SHP77 (cell line): ENCODE results near the gene RALBP1.
"Not testable (repeated sequence)": the region's sequence is repeated elsewhere in the genome, so short reads cannot be mapped to it uniquely, and the experiment has no call there.

Experiments used
- DNase-seq, 2 experiments: peaks; one replicate each; lab custom pipeline; 2025; lab: John Stamatoyannopoulos, UW

Gene RALBP1

DNA sequence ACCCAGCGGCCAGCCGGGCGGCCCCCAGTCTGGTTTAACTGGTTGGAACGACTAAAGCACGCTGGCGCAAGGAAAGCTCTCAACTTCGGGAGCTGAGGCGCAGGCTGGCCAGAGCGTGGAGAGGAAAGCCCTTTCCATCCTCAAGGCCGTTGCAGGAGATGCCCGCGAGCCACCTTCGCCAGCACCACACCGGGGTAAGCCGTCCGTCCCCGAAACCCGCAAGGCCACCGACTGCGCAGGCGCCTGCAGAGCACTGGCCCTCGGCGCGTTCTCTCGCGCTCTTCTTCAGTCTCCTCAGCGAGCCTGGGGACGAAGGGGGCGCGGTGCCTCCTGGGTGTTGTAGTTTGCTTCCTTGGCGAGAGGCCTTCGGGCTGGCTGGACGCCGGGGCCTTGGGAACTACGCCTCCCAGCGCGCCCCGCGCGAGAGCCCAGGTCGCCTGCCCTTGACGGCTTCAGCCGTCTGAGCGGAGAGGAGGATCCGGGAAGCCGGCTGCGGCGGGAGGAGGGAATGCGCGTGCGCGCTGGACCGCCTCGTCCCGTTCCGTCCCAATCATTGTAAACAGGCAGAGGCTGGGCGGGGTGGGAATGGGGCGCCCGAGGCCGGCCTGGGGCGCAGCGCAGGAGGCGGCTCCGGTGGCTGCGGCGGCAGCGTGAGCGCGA, at the start of gene RALBP1:
RALBP1 (plus strand) TSS at position 531 of the 660 bp plus-strand sequence. CDS start 37,533 bp downstream, outside the sequence.
- peak; percentile 98 for DNase-seq

- no peak for DNase-seq
These were observed 48.6 kb upstream of the RALBP1 start for GRCh38 chr18:9426753-9427152.

DNA sequence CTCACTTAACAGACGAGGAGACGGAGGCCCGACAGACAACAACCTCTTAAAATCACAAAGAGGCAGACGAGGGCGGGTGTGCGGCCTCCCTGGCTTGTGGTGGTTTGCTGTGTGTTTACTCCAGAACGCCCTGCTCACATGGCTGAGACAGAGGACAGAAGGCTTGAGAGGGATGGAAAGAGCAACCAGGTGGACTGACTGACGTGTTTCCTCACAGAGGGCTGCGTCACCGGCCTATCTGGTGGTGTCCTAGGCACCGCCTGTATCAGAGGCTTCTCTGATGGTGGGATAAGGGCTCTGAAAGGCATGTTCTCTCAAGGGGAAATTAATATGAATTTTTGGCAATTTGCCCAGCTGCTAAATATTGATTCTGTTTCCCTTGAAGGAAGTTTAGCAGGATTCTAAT, 47.0 kb upstream of the RALBP1 start:
- DNase-seq = peak; percentile 52 to 72

DNA sequence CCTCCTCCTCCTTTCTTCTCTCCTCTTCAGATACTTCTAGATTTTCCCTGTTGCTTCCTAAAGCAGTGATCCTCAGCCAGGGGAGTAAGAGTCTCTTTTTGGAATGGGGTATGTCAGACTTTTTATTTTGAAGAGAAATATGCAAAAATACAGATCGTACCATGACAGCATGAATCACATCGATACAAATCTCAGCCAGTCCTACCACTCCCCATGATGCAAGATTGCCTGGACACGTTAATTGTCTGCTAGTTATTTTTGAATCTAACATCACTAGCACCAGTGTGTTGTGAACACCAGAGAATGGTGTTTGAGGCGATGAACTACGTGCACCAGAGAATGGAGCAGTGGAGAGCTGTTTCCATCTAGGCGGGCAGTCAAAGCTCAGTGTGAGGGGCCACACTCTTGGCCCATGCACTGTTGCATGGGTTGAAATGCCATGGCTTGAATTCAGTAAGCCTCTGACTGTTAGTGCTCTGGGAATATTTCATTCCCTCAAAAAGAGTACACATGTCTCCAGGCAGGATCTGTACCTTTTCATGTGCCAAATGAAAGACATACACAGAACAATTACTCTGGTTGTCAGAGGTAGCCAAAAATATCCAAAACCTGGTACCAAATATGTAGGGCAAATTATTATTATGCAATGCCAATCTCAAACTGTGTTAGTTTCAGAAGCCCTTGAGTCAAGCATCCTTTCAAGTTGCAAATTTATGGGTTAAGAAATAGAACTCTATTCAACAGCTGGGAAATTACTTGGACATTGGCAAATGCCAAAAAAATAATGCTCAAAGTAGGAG, 46.3 kb upstream of the RALBP1 start:
- DNase-seq = no peak

- no peak for DNase-seq
These were observed 45.7 kb upstream of the RALBP1 start for GRCh38 chr18:9429662-9429993.

- DNase-seq = not testable (repeated sequence)
These were observed 45.0 kb upstream of the RALBP1 start for GRCh38 chr18:9430315-9430714.

DNA sequence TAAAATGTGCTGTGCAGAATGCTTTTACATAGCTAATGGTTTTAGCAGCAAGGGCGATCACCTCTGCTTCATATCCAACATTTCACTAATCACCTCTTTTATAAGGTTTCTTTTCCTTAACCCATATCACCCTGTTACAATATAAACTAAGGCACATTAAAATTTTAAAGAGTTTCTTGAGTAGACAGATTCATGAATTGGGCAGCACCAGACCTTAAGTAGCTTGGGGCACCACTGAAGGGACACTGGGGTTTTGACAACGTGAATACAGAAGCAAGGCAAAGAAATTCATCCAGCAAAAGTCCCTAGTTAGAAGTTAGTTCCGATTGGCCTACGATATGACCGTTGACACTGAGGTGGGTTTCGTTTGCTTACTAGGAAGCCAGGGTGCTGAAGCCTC, 44.0 kb upstream of the RALBP1 start:
- DNase-seq = no peak

DNA sequence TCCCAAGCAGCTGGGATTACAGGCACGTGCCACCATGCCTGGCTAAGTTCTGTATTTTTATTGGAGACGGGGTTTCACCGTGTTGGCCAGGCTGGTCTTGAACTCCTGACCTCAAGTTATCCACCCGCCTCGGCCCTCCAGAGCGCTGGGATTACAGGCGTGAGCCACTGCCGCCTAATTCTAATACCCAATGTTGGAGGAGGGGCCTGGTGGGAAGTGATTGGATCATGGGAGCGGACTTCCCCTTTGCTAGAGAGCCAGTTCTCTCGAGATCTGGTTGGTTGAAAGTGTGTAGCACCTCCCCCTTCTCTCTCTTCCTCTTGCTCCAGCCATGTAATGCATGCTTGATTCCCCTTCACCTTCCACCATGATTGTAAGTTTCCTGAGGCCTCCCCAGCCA, 42.2 kb upstream of the RALBP1 start:
- not testable (repeated sequence) for DNase-seq

- no peak for DNase-seq
These were observed 41.6 kb upstream of the RALBP1 start for GRCh38 chr18:9433671-9434121.

- DNase-seq = no peak
These were observed 41.1 kb upstream of the RALBP1 start for GRCh38 chr18:9434122-9434701.

GRCh38 chr18:9435041-9435440, 40.3 kb upstream of the RALBP1 start:
- no peak for DNase-seq

DNA sequence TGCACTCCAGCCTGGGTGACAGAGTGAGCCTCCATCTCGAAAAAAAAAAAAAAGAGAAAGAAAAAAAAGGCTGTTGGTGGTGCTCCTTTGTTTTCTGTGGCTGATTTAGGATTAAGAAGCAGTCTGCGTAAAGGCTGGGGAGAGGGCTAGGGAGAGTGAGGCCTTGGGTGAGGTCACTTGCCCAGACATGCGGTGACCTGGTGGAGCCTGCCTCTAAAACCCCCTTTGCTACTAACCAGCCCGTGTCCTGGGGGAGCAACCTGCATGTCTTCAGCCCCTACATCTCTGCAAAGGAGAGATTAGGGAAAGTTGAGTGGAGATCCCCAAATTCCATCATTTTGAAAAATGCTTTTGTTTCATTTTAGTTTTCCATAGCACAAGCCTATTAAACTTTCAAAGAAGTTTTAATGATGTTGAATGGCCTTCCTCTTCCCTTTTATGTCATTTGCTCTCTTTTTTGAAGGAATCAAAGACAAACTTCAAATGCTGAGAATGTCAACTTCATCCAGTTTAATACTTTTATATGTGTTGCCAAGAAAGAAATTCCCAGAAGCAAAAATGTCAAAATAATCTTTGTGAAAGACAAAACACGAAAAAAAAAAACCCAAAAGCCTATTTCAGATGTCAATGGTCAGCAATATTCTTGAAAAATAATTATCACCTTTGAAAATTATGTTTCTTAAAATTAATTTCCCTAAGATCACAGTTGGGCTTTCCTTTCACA, 38.9 kb upstream of the RALBP1 start:
- DNase-seq = no peak

- DNase-seq = no peak
These were observed 38.3 kb upstream of the RALBP1 start for GRCh38 chr18:9437021-9437437.

DNA sequence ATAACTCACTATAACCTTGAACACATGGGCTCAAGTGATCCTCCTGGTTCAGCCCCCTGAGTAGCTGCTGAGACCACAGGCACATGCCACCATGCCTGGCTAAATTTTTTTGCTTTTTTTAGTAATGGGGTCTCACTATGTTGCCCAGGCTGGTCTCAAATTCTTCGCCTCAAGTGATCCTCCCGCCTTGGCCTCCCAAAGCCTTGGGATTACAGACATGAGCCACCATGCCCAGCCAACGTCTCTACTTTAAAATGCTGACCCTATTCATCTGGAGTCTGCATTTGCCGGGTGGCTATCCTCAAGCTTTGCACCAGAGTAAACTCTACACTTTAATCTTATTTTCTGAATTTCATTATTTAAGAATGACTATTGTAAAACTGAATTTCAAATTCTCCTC, 37.6 kb upstream of the RALBP1 start:
- DNase-seq = no peak

DNA sequence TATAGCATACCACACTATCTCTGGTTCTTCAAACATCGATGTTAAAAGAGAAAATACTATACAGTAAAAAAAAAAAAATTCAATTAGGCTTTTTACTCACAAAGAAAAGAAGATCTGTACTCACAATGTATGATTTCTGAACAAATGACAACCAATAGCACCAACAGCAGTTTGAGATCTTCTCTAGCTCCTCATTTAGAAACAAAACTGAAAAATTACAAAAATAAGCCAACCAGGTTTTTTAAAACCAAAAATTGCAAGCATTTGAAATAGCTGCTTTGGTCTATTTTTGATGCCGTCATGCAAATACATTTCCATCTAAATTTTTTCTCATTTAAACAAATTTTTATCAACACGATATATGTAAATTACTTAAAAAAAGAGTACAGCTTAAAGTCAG, 34.3 kb upstream of the RALBP1 start:
- DNase-seq = no peak

GRCh38 chr18:9444549-9444948, 30.8 kb upstream of the RALBP1 start:
- no peak for DNase-seq

DNA sequence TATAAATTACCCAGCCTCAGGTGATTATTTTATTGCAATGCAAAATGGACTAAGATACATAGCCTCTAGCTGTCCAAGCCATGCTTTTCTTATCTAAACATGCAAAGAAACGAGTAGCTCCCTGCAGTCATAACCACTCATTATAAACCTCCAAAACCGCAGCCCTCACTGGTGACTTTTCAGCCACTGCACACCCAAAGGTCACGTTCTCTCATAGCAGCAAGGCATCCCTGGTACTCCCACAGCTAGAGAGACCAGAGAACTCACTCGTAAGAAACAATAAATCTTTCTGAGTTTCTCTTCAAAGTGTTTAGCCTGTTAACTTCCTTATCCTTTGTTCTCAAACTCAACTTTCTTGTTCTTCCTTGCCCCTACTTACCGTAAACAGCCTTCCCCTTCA, 28.5 kb upstream of the RALBP1 start:
- DNase-seq = no peak

- no peak for DNase-seq
These were observed 28.0 kb upstream of the RALBP1 start for GRCh38 chr18:9447334-9447733.

- DNase-seq = no peak
These were observed 25.5 kb upstream of the RALBP1 start for GRCh38 chr18:9449600-9450414.

DNA sequence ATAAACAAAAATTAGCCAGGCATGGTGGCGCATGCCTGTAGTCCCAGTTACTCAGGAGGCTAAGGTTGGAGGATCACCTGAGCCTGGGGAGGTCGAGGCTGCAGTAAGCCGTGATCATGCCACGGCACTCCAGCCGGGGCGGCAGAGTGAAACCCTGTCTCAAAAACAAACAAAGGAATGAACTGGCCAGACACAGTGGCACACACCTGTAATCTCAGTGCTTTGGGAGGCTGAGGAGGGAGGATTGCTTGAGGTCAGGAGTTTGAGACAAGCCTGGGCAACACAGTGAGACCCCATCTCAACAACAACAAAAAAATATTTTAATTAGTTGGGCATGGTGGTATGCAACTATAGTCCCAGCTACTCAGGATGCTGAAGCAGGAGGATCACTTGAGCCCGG, 24.4 kb upstream of the RALBP1 start:
- not testable (repeated sequence) for DNase-seq

GRCh38 chr18:9453283-9453682, 22.0 kb upstream of the RALBP1 start:
- DNase-seq = no peak
